Amniotic epithelial cell (primary cell): ENCODE measurements around the gene TMEM170A.
A peak's percentile ranks its signal among the peaks of the same experiment; 100 is the strongest.
"Not testable (repeated sequence)": the region's sequence is repeated elsewhere in the genome, so short reads cannot be mapped to it uniquely, and the experiment has no call there.

Experiments
- DNase-seq: peaks from one replicate; pipeline ENCODE4 v3.0.0-alpha.2; 2010; ENCODE audit warnings: low read depth

The TMEM170A gene

DNA sequence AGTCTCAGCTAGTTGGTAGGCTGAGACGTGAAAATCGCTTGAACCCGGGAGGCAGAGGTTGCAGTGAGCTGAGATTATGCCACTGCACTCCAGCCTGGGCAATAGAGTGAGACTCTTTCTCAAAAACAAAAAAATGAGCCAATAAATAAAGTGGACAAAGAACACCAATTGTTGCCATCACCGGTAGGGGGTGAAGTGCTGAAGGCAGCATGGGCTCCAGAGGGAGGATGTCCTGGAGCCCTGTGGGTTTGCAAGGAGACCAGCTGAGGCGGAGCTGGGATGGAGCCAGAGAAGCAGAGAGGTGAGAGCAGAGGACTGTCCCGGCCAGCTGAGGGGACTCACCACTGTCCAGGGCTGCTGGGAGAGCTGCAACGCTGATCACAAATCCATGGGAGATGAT, 17.0 kb upstream of the TMEM170A start:
- no peak for DNase-seq

- DNase-seq = no peak
Measured at GRCh38 chr16:75479421-75479990, 15.0 kb upstream of the TMEM170A start.

GRCh38 chr16:75478480-75479345, 14.2 kb upstream of the TMEM170A start:
- DNase-seq = no peak

DNA sequence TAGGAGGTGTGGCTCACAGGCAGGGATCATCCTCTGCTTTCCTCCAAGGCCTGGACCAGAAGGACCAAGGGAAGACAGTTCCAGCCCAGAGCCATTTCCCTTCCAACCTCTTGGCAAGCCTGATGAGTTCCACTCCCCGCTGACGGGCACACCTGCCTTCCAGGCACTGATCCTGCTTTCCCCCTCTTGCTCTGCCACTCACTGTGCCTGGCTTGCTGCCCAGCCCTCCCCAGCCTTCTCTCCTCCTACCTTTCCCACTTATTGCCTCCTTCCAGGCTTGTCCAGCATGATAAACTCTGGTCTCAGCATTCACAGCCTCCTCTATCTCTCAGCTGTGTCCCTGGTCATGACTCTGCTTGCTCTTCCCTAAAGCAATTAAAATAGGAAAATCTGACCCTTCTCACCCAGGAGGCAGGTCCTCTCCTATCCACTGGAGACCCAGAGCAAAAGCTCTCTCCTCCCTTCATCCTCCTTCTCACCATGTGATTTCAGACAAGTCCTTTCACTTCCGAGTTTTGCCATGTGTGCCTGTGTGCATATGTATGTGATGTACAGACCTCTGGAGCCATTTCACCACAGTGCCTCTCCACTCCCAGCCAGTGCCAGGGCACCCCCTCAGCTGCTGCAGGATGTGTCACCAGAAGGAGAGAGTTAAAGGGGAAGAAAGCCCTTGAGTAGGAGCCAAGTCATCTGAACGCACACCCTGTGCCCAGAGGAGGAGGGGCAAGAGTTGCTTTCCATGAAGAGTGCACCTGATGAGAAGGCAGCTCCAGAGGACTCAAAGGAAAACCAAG, 13.4 kb upstream of the TMEM170A start:
- DNase-seq = no peak

GRCh38 chr16:75476817-75477216, 12.3 kb upstream of the TMEM170A start:
- no peak for DNase-seq

DNA sequence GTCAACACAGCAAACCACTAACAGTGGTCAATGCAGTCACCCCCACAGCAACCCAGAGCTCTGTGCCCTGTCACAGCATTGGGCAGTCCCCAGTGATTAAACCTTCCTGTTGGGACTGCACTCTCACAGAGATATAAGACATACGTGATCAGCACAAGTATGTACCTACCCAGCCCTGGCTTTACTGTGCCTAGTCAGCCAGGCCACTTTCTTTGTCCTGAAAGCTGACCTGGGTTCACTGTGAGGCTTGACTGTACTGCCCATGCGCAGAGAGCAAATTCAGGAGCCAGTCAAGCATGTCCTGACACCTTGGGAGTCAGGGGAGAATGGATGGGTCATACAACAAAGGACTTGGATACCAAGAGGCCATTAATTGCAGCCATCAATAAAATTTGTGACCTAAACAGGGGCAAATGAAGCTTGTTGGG, 10.9 kb upstream of the TMEM170A start:
- no peak for DNase-seq

- DNase-seq = no peak
Measured at GRCh38 chr16:75472908-75473877, 8.7 kb upstream of the TMEM170A start.

- peak; percentile 55 for DNase-seq
Measured at GRCh38 chr16:75471723-75472633, 7.5 kb upstream of the TMEM170A start.

DNA sequence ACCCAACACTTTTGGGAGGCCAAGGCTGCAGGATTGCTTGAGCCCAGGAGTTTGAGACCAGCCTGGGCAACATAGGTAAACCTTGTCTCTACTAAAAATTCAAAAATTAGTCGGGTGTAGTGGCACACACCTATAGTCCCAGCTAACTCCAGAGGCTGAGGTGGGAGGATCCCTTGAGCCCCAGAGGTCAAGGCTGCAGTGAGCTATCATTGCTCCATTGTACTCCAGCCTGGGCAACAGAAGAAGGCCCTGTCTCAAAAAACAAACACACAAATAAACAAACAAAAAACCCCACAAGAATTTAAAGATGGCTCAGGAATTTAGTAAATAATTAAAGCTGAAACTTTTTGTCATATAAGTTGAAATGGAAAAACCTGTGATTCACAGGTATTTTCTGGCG, 2.3 kb upstream of the TMEM170A start:
- DNase-seq = no peak

- peak; percentile 9 for DNase-seq
Measured at GRCh38 chr16:75463389-75464121, 934 bp downstream of the TMEM170A start.

DNA sequence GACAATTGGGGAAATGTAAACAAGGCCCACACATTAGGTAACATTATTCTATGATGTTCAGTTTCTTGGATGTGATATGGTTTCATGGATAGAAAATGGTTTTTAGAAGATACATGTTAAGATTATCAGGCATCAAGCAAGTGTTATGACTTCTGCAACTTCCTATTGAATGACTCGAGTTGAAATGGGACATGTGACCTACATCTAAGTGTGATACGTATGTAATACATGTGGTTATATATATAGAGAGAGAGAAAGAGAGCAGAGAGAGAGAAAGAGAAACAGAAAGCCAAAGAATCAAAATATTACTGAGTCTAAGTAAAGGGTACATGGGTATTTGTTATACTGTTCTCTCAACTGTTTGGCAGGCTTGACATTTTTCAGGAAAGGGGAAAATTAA, 1.7 kb downstream of the TMEM170A start:
- no peak for DNase-seq

DNA sequence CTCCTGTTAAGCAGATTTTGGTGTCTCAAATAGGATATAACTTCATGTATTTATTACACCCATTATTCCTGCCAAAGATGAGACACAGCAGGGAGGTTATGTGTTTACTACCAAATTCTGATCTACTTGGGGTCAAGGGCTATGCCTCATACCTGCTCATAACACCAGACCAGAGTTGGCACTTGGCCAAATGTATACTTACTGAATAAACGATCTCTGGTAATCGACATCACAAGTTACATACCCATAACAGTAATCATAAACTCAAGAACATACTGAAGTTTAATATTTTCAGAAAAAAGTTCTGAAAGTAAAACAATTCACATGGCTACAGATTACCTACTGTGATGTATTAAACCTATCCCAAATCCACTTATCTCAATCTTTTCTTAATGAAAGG, 2.9 kb downstream of the TMEM170A start:
- DNase-seq = no peak

DNA sequence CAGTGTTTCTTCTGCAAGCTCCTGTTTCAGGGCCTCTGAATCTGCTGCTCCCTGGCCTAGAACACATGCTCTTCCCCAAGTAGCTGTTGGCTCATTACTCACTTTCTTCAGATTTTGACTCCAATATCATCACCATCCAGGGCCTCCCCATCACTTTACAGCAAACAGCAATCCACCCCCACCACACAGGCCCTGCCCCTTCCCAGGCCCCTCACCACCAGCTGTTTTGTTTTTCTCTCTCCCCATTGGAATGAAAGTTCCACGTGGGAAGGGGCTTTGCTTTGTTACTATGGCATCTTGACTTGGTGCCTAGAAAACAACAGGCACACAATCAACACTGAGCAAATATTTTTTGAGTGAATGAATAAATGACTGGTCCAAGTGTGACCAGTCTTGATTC, 4.0 kb downstream of the TMEM170A start:
- no peak for DNase-seq

GRCh38 chr16:75459691-75460090, 4.8 kb downstream of the TMEM170A start:
- no peak for DNase-seq

DNA sequence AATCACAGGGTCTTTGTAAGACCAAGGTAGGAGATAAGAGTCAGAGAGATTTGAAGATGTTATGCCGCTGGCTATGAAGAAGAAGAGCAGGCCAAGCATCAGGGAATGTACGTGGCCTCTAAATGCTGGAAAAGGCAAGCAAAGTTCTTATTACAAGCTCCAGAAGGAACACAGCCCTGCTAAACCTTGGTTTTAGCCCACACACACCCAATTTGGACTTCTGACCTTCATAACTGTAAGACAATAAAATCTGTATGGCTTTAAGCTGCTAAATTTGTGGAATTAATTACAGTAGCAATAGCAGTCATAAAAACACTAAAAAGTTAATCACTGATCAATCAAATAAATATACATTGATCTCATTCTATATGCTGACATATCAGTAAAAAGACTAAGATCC, 6.0 kb downstream of the TMEM170A start:
- no peak for DNase-seq

DNA sequence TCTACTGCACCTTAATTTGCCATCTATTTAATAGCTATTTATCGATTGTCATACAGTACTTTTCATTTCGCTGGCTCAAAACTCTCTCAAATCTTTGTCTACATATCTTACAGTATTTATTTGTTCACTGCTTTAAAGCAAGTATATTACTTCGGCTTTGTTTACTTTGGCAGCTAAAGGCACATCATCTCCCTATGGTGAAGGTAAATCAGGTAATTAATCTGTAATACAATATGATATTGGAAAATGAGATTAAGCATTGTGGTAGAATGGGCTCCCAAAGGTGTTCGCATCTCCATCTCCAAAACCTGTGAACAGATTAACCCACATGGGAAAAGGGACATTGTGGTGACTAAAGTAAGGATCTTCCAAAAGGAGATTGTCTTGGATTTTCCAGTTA, 6.5 kb downstream of the TMEM170A start:
- DNase-seq = no peak

GRCh38 chr16:75457485-75458021, 6.9 kb downstream of the TMEM170A start:
- no peak for DNase-seq

GRCh38 chr16:75456971-75457370, 7.5 kb downstream of the TMEM170A start:
- no peak for DNase-seq

DNA sequence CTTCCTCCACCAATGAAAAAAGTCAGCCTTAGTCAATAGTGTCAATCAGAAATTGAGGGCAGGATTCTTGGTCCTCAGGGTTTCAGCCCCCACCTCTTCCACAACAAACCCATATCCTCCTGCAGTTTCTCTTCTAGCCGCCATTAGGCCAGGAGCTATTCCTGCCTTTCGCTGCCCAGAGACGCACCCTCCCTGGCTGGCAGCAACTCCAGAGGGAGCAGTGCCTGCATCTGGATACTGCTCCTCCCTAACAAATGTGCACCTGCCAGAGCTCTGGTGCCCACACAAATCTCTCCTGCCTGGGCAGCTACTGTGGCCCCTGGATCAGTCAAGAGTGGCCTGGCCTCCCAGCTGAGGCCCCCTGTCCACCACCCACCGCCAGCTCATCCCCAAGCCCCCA, 8.0 kb downstream of the TMEM170A start:
- not testable (repeated sequence) for DNase-seq

DNA sequence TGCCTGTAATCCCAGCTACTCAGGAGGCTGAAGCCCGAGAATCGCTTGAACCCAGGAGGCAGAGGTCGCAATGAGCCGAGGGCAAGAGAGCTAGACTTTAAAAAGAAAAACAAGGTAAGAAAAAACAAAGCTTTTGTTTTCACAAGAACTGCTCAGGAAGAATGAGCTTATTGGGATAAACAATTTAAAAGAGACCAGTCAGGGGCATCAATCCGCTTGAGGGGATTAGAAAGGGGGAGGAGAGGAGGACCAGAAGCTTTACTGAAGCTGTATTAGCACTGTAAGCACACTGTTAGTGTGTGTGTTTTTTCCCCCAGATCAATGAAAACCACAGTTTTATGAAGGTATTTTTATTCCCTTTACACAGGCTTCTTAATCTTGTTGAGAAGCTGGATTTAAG, 8.8 kb downstream of the TMEM170A start:
- DNase-seq = no peak
